Esophagus muscularis mucosa (tissue), 4 donors: ENCODE results near the gene CMPK2. TPM values are rescaled to one million over a fixed set of nuclear protein-coding genes. Genes with fewer than 3 reads are reported as not detected.

ENCODE experiments used
- DNase-seq: peaks from one replicate; pipeline ENCODE4 v3.0.0-alpha.2; 2017; ENCODE audit errors: extremely low spot score
- H3K27ac ChIP-seq, 4 donors: fragments of 200-600 bp; sonication (generic); replicated peaks in 1 of 4; 1 replicate in 3 of 4; 2 replicates in 1 of 4; pipeline ENCODE4 v1.5.1; 2016 to 2019; ENCODE audit warnings: mild to moderate bottlenecking in 1 of 4
- H3K27me3 ChIP-seq, 4 donors: fragments of 200-600 bp; sonication (generic); one replicate each; pipeline versions ENCODE4 v1.5.1 to v1.6.0; 2016 to 2019
- H3K36me3 ChIP-seq, 4 donors: fragments of 200-600 bp; sonication (generic); one replicate each; pipeline ENCODE4 v1.5.1; 2016 to 2019
- H3K4me1 ChIP-seq, 4 donors: fragments of 200-600 bp; sonication (generic); one replicate each; pipeline ENCODE4 v1.5.1; 2016 to 2019
- H3K4me3 ChIP-seq, 4 donors: fragments of 200-600 bp; sonication (generic); 1 replicate in 2 of 4; 2 replicates in 2 of 4; pipeline ENCODE4 v1.5.1; 2016 to 2019; ENCODE audit warnings: mild to moderate bottlenecking in 4 of 4, moderate library complexity in 1 of 4
- H3K9me3 ChIP-seq, 4 donors: fragments of 200-600 bp; sonication (generic); 1 replicate in 3 of 4; 2 replicates in 1 of 4; pipeline ENCODE4 v1.5.1; 2016 to 2019
- EP300 ChIP-seq: sonication (generic); formaldehyde crosslinking; IDR thresholded peaks from one replicate; pipeline ENCODE4 v1.6.1; 2017; ENCODE audit warnings: antibody characterized with exemption
- POLR2A ChIP-seq: fragments of 450-650 bp; IDR thresholded peaks from one replicate; pipeline ENCODE4 v1.6.1; 2017; ENCODE audit warnings: antibody characterized with exemption, moderate library complexity, mild to moderate bottlenecking, low read depth
- POLR2AphosphoS5 ChIP-seq, 2 donors: sonication (generic); formaldehyde crosslinking; IDR thresholded peaks; one replicate each; pipeline ENCODE4 v1.6.1; 2017; ENCODE audit warnings: antibody characterized with exemption in 2 of 2
- WGBS: methylation state at CpG from one replicate; pipeline ENCODE4 v1.1.5; 2018; 5-methylcytosine and 5-hydroxymethylcytosine counted together
- intact Hi-C: fragments of 100-400 bp; cut with DNase I; formaldehyde crosslinking; loops from one replicate; pipeline ENCODE4 v1.15.1; 2023
- total RNA-seq, 4 donors: library from RNA; depleted of rRNA; stranded (reverse); fragments of >200 nt; gene quantifications; one replicate each; pipeline versions ENCODE4 v1.1.0 to v1.2.1, GENCODE V29; 2016
- TF ChIP-seq, protein P1 (sequence below), 3 experiments: fragments of 200-600 bp in 2 of 3; fragments of 450-650 bp in 1 of 3; sonication (generic) in 2 of 3; IDR thresholded peaks; one replicate each; pipeline ENCODE4 v1.5.1; 2017 to 2019; ENCODE audit warnings: antibody characterized with exemption in 3 of 3, mild to moderate bottlenecking in 2 of 3, moderate library complexity in 1 of 3

CMPK2 gene
- total RNA-seq, 4 donors from 2014 or later = 3.3 to 8.3 (median 5.8) TPM

DNA sequence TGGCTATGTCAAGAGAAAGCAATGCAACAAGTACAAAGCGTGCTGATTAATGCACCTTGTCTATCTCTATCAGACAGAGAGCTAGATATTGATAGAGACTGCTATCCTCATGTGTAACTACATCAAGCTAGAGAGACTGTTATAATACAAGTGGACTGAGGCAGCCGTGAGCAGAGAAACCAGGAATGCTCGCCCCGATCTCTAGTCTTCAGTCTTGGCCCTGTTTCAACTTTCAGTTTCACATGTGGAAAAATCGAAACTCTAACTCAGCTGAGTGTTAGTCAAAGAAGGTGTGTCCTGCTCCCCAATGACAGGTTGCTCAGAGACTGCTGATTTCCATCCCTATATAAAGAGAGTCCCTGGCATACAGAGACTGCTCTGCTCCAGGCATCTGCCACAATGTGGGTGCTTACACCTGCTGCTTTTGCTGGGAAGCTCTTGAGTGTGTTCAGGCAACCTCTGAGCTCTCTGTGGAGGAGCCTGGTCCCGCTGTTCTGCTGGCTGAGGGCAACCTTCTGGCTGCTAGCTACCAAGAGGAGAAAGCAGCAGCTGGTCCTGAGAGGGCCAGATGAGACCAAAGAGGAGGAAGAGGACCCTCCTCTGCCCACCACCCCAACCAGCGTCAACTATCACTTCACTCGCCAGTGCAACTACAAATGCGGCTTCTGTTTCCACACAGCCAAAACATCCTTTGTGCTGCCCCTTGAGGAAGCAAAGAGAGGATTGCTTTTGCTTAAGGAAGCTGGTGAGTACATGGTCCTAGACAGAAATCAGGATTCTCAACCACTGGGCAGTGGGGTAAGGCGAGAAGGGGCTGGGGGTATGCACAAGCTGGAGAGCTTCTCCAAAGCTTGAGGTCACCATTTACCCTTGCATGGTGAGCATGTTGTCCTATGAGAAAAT is 11.9 kb upstream of the CMPK2 start, which contains the start of gene RSAD2:
TSS of gene RSAD2 (plus strand) at position 376 of the 903 bp plus-strand sequence. CDS start at position 400, 24 bp downstream.
- intact Hi-C loops = no loop called here

DNA sequence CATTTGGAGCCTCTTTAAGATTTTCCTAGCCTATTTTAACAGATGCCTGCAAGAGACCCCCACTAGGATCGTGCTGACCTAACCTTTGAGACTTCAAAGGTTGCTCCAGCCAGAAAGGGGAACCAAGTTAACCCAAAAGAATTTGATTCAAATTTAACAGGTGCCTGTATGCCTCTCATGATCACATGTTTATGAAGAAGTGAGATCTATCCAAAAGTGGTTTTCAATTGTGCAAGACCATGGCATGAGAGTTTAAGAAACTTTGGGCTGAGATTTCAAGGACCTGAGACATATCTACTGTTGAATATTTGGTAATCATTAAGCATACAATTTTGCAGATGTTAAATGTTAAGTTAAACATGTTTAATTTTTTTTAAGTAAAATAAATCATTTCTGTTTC is 10.6 kb upstream of the CMPK2 start:
- intact Hi-C loops = no loop called here
- H3K36me3 ChIP-seq = no peaks in the 10 kb centered on the region
- no peak overlapping the region for H3K27ac ChIP-seq
- TF ChIP-seq POLR2A (no peak), POLR2AphosphoS5 (IDR thresholded peaks at IDR 0.05) (no peak), EP300 (no peak)
- TF ChIP-seq, protein P1, sequence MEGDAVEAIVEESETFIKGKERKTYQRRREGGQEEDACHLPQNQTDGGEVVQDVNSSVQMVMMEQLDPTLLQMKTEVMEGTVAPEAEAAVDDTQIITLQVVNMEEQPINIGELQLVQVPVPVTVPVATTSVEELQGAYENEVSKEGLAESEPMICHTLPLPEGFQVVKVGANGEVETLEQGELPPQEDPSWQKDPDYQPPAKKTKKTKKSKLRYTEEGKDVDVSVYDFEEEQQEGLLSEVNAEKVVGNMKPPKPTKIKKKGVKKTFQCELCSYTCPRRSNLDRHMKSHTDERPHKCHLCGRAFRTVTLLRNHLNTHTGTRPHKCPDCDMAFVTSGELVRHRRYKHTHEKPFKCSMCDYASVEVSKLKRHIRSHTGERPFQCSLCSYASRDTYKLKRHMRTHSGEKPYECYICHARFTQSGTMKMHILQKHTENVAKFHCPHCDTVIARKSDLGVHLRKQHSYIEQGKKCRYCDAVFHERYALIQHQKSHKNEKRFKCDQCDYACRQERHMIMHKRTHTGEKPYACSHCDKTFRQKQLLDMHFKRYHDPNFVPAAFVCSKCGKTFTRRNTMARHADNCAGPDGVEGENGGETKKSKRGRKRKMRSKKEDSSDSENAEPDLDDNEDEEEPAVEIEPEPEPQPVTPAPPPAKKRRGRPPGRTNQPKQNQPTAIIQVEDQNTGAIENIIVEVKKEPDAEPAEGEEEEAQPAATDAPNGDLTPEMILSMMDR (IDR thresholded peaks at IDR 0.05) = no peak
- no peak for DNase-seq
- H3K4me1 ChIP-seq = peaks cover 0 to 23% (median 18%) of the 10 kb centered on the region in 4 donors
- no peaks in the 10 kb centered on the region for H3K27me3 ChIP-seq
- H3K4me3 ChIP-seq = no peak overlapping the region
- 87% methylated on average over 1 of the region's 1 CpG for WGBS
- no peaks in the 10 kb centered on the region for H3K9me3 ChIP-seq

More for the DNA sequence above, 11.9 kb upstream of the CMPK2 start, which contains the start of gene RSAD2:
- TF ChIP-seq POLR2AphosphoS5 (IDR thresholded peaks at IDR 0.05) (peak in 1 of 2 donors; percentile 37), EP300 (no peak), POLR2A (no peak)
- TF ChIP-seq, protein P1 (IDR thresholded peaks at IDR 0.05) = no peak
- Histone ChIP-seq H3K4me3 (peak within 1 kb of the TSS; percentile 52 to 66 (median 62)), H3K36me3 (no peaks in the 10 kb centered on the region), H3K9me3 (no peaks in the 10 kb centered on the region), H3K4me1 (peaks cover 0 to 28% (median 20%) of the 10 kb centered on the region in 4 donors), H3K27me3 (no peaks in the 10 kb centered on the region), H3K27ac (peak within 1 kb of the TSS; percentile 55 to 73 (median 62))
- no peak for DNase-seq
- WGBS = 20% methylated on average over 10 of the region's 10 CpGs

DNA sequence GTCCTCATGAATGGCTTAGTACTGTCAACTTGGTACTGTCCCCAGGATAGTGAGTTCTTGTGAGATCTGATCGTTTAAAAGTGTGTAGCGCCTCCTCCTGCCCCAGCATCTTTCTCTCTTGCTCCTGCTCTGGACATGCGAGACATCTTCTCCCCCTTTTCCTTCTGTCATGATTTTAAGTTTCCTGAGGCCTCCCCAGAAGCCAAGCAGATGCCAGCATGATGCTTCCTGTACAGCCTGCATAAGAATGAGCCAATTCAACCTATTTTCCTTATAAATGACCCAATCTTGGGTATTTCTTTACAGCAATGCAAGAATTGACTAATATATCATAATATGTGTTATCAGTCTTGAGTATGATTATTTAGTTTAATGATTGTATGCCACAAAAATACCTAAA is 8.3 kb upstream of the CMPK2 start:
- Histone ChIP-seq H3K4me3 (no peak overlapping the region), H3K27me3 (no peaks in the 10 kb centered on the region), H3K27ac (no peak overlapping the region), H3K36me3 (no peaks in the 10 kb centered on the region), H3K4me1 (peaks cover 0 to 21% (median 16%) of the 10 kb centered on the region in 4 donors), H3K9me3 (no peaks in the 10 kb centered on the region)
- DNase-seq = no peak
- intact Hi-C loops = no loop called here
- 100% methylated on average over 3 of the region's 3 CpGs for WGBS
- TF ChIP-seq POLR2A (no peak), POLR2AphosphoS5 (IDR thresholded peaks at IDR 0.05) (no peak), EP300 (no peak)
- TF ChIP-seq, protein P1 (IDR thresholded peaks at IDR 0.05) = no peak

DNA sequence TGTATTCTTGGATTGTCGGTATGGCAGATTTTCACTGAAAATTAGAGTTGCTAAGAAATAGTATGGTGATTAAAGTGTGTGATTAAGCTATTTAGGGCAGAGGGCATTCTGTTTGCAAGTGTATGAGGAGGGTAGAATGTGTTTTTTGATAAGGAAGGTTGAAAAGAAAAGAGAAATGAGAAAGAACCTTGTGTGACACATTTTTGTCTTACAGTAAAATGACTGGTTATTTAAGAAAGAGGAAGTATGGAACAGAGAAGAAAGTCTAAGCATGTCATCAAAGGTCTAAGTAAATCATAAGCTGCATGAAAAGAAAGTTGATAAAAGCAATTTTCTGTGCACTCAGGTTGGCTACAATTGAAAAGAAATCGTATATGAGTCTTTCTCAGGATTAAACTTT is 6.7 kb upstream of the CMPK2 start:
- H3K36me3 ChIP-seq = no peaks in the 10 kb centered on the region
- H3K27ac ChIP-seq = no peak overlapping the region
- no peaks in the 10 kb centered on the region for H3K27me3 ChIP-seq
- no peak for DNase-seq
- 81% methylated on average over 2 of the region's 2 CpGs for WGBS
- TF ChIP-seq EP300 (no peak), POLR2AphosphoS5 (IDR thresholded peaks at IDR 0.05) (no peak), POLR2A (no peak)
- TF ChIP-seq, protein P1 (IDR thresholded peaks at IDR 0.05) = no peak
- H3K4me1 ChIP-seq = peaks cover 0 to 8% (median 6%) of the 10 kb centered on the region in 4 donors
- intact Hi-C loops = no loop called here
- H3K9me3 ChIP-seq = no peaks in the 10 kb centered on the region
- H3K4me3 ChIP-seq = no peak overlapping the region
